Sigmoid colon (tissue), 7 donors: ENCODE data around the gene MBD4. TPM values are rescaled to one million over a fixed set of nuclear protein-coding genes. Genes with fewer than 3 reads are reported as not detected.
"Not testable (repeated sequence)": the region's sequence is repeated elsewhere in the genome, so short reads cannot be mapped to it uniquely, and the experiment has no call there.

Experiments
- DNase-seq: peaks from one replicate; pipeline ENCODE4 v3.0.0-alpha.2; 2019
- H3K27ac ChIP-seq, 4 donors: fragments of 200-600 bp; sonication (generic); one replicate each; pipeline ENCODE4 v1.5.1; 2016 to 2019; ENCODE audit warnings: mild to moderate bottlenecking in 1 of 4
- H3K27me3 ChIP-seq, 3 donors: fragments of 200-600 bp; sonication (generic); one replicate each; pipeline ENCODE4 v1.5.1; 2019; ENCODE audit warnings: mild to moderate bottlenecking in 1 of 3
- H3K36me3 ChIP-seq, 4 donors: fragments of 200-600 bp; sonication (generic); one replicate each; pipeline ENCODE4 v1.5.1; 2016 to 2019
- H3K4me1 ChIP-seq, 4 donors: fragments of 200-600 bp; sonication (generic); one replicate each; pipeline ENCODE4 v1.5.1; 2017 to 2019
- H3K4me3 ChIP-seq, 4 donors: fragments of 200-600 bp; sonication (generic); one replicate each; pipeline ENCODE4 v1.5.1; 2017 to 2019; ENCODE audit warnings: mild to moderate bottlenecking in 2 of 4, moderate library complexity in 1 of 4
- H3K9me3 ChIP-seq, 4 donors: fragments of 200-600 bp in 3 of 4; sonication (generic) in 3 of 4; one replicate each; pipeline versions ENCODE4 v1.5.1 to v1.6.1; 2013 to 2019
- EP300 ChIP-seq, 4 donors: sonication (generic); formaldehyde crosslinking; IDR thresholded peaks; one replicate each; pipeline ENCODE4 v1.6.1; 2017; ENCODE audit warnings: antibody characterized with exemption in 4 of 4
- POLR2A ChIP-seq, 2 donors: fragments of 450-650 bp; IDR thresholded peaks; one replicate each; pipeline ENCODE4 v1.6.1; 2016; ENCODE audit warnings: antibody characterized with exemption in 2 of 2, mild to moderate bottlenecking in 2 of 2, moderate library complexity in 2 of 2
- POLR2AphosphoS5 ChIP-seq, 4 donors: sonication (generic); formaldehyde crosslinking; IDR thresholded peaks; one replicate each; pipeline ENCODE4 v1.6.1; 2017; ENCODE audit warnings: antibody characterized with exemption in 4 of 4
- WGBS, 2 donors: extraction: QIAGEN DNeasy Blood & Tissue Kit; methylation state at CpG; one replicate each; pipeline ENCODE4 v1.1.7; 2013; 5-methylcytosine and 5-hydroxymethylcytosine counted together
- intact Hi-C: fragments of 100-400 bp; cut with DNase I; formaldehyde crosslinking; loops from one replicate; pipeline ENCODE4 v1.15.1; 2023
- polyA plus RNA-seq, 3 donors: library from polyadenylated mRNA; stranded (reverse); fragments of 200-250 nt; gene quantifications; one replicate each; pipeline ENCODE4 v1.2.3, GENCODE V29; 2013
- total RNA-seq, 4 donors: library from RNA; depleted of rRNA; stranded (reverse); fragments of >200 nt; gene quantifications; one replicate each; pipeline ENCODE4 v1.1.0, GENCODE V29; 2016
- TF ChIP-seq, protein P1 (sequence below), 4 experiments: fragments of 450-650 bp in 3 of 4; fragments of 200-600 bp in 1 of 4; IDR thresholded peaks; one replicate each; pipeline ENCODE4 v1.5.1; 2016 to 2019; ENCODE audit warnings: antibody characterized with exemption in 4 of 4, mild to moderate bottlenecking in 3 of 4, moderate library complexity in 2 of 4
- donor health status: healthy with polysubstance abuse.
- donor health status: Bipolar disorder and iron deficiency.
- donor health status: healthy.

MBD4 gene
- total and polyA plus RNA-seq, 7 donors, result 11.8 to 21.6 (median 15.8) TPM

DNA sequence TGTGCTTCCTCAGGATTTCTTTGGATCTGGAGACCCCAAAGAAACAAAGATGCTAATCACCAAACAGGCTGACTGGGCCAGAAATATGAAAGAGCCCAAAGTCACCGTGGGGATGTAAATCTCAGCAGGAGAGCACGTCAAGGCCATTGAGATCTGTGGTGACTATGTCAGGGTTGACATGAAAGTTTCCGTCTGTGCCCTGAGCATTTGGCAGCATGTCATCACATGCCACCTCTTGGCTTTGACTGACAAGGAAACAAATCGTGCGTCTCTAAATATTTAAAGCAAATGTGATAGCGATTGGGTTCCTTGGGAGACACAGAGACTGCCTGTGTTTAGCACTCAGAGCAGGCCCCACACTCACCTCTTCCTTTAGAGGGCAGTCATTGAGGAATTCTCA is 46.5 kb downstream of the MBD4 start:
- no peak overlapping the region for H3K4me3 ChIP-seq
- H3K9me3 ChIP-seq, result no peaks in the 10 kb centered on the region
- DNase-seq, result no peak
- TF ChIP-seq POLR2AphosphoS5 (IDR thresholded peaks at IDR 0.05) (no peak), EP300 (IDR thresholded peaks at IDR 0.05) (no peak), POLR2A (IDR thresholded peaks at IDR 0.05) (no peak)
- TF ChIP-seq, protein P1, sequence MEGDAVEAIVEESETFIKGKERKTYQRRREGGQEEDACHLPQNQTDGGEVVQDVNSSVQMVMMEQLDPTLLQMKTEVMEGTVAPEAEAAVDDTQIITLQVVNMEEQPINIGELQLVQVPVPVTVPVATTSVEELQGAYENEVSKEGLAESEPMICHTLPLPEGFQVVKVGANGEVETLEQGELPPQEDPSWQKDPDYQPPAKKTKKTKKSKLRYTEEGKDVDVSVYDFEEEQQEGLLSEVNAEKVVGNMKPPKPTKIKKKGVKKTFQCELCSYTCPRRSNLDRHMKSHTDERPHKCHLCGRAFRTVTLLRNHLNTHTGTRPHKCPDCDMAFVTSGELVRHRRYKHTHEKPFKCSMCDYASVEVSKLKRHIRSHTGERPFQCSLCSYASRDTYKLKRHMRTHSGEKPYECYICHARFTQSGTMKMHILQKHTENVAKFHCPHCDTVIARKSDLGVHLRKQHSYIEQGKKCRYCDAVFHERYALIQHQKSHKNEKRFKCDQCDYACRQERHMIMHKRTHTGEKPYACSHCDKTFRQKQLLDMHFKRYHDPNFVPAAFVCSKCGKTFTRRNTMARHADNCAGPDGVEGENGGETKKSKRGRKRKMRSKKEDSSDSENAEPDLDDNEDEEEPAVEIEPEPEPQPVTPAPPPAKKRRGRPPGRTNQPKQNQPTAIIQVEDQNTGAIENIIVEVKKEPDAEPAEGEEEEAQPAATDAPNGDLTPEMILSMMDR (IDR thresholded peaks at IDR 0.05), result no peak
- H3K4me1 ChIP-seq, result peaks cover 0 to 25% (median 16%) of the 10 kb centered on the region in 4 donors
- peaks cover 0 to 58% (median 10%) of the 10 kb centered on the region in 4 donors for H3K36me3 ChIP-seq
- no peak overlapping the region for H3K27ac ChIP-seq
- intact Hi-C loops, result no loop called here
- H3K27me3 ChIP-seq, result no peaks in the 10 kb centered on the region
- WGBS, 2 donors, result 88 to 89% methylated on average over 6 of the region's 6 CpGs

DNA sequence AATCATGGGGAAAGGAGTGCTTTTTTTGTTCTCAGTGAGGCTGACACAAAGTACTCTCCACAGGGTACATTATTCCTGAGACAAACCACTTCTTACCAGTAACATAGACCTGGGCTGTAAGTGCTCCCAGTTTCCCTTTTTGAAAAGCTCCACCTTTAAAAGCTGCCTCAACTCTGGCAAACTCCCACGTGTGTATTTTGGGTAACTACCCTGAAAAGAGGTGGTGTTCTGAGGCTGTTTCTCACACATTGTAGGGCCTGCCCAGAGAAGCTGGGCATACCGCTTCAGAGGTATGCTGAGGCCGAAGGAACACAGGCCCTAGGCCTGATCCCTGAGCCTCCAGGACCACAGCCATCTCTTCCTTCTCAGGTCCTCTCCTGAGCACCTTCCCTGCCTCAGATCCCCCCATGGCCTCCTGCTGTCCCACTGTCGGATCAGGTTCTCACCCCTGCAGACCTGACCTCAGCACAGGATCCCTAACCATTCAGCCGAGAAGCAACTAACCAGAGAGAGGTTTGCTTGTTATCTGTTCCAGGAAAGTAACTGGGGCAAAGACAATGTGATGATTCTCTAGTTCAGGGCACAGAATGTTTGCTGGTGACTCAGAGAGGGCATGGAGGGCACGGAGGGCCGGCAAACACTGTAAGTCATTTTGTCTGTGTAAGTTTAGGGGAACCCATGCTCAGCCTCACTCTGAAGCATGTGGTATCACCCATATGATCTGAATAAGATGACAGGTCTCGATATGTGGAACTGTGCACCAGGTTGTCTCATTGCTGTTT is 47.5 kb downstream of the MBD4 start:
- H3K27me3 ChIP-seq, intact Hi-C loops, H3K27ac ChIP-seq, DNase-seq, H3K9me3 ChIP-seq, H3K4me3 ChIP-seq: not testable (repeated sequence)
- H3K36me3 ChIP-seq, result peaks cover 0 to 63% (median 10%) of the 10 kb centered on the region in 4 donors
- 88% methylated on average over 8 of the region's 8 CpGs for WGBS, 2 donors
- H3K4me1 ChIP-seq, result peaks cover 0 to 19% (median 6%) of the 10 kb centered on the region in 4 donors

DNA sequence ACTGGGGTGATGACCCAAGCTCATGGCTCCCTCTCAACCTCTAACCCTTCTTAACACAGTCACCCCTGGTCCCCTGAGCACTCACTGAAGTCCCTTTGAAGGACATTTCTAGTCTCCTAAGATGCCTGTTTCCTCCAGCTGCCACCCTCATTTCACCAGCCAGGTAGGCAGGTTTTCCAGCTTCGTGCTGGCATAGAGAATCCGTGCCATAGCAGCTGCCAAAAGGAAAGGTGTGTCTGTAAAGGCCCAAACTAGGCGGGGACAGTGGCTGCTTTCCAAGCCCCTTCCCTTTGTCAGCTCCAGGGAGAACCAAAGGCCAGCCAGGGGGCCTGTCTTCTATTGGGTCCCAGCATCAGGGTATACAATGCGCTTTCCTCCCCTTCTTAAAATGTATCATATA is 48.2 kb downstream of the MBD4 start:
- intact Hi-C loops, DNase-seq, H3K9me3 ChIP-seq, H3K4me3 ChIP-seq, H3K27me3 ChIP-seq, H3K27ac ChIP-seq: not testable (repeated sequence)
- WGBS, 2 donors, result 55 to 80% methylated on average over 4 of the region's 4 CpGs
- Histone ChIP-seq H3K36me3 (peaks cover 0 to 69% (median 13%) of the 10 kb centered on the region in 4 donors), H3K4me1 (peaks cover 0 to 19% (median 5%) of the 10 kb centered on the region in 4 donors)

DNA sequence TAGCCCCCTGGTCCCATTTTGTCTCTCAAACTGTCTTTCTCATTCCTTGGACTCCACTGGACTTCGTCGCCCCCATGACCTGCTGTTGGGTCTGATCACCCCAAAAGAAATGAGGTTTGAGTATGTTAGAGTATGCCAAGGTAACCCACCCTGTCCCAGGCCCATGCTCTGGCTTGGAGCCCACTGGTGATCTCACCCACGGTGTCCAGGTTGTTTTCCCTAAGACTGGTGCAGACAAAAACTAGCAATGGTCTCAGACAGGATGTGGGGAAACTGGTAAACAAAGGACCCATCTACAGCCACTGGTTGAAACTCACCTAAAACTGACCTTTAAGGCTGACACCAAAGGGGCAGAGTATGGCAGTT is 50.2 kb downstream of the MBD4 start:
- peaks cover 0 to 62% (median 13%) of the 10 kb centered on the region in 4 donors for H3K36me3 ChIP-seq
- peak overlapping the region in 3 of 4 donors; percentile 2 to 41 (median 39) for H3K27ac ChIP-seq

DNA sequence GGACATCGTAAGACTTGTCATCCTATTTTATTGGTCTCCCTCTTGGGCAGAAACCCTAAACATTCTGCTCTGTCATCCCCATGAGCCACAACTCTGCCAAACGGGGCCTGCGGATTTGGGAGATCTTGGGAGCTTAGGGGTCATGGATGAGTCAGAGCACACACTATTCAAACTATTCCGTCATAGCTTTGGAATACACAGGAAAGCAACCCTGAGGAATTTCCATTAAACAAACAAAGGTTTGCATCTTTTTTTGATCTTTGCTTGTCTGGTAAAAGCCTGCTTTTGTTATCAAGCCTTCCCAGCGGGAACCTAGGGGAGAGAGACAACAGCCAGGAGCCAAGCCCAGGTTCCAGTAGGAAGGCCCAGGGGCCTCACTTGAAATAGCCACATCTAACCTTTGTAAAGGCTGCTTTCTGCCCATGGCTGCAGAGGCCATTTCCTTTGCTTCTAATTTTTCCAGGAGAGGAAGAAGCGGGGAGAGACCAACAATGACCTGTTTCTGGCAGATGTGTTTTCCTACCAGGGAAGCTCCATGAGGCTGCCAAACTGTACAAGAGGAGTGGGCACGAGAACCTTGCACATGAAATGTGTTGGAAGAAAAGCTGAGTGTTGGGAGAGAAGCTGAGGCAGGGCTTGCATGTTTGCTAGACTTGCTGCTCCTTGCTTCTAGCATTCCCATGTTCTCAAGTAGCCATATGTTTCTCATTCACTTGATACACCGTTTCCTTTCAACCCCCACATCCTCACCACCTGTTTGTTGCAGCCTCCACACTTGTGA is 50.8 kb downstream of the MBD4 start:
- H3K36me3 ChIP-seq, result peaks cover 0 to 62% (median 13%) of the 10 kb centered on the region in 4 donors
- H3K27me3 ChIP-seq, H3K9me3 ChIP-seq, DNase-seq, intact Hi-C loops, H3K4me3 ChIP-seq: not testable (repeated sequence)
- H3K27ac ChIP-seq, result peak overlapping the region; percentile 26 to 41 (median 36)
- WGBS, 2 donors, result 81 to 88% methylated on average over 8 of the region's 8 CpGs
- H3K4me1 ChIP-seq, result peaks cover 0 to 12% (median 5%) of the 10 kb centered on the region in 4 donors

More for the DNA sequence above, 50.2 kb downstream of the MBD4 start:
- H3K27me3 ChIP-seq, result no peaks in the 10 kb centered on the region
- peaks cover 0 to 12% (median 5%) of the 10 kb centered on the region in 4 donors for H3K4me1 ChIP-seq
- WGBS, 2 donors, result 81 to 86% methylated on average over 3 of the region's 3 CpGs
- intact Hi-C loops, result no loop called here
- no peak for DNase-seq
- TF ChIP-seq POLR2A (IDR thresholded peaks at IDR 0.05) (no peak), POLR2AphosphoS5 (IDR thresholded peaks at IDR 0.05) (no peak), EP300 (IDR thresholded peaks at IDR 0.05) (no peak)
- TF ChIP-seq, protein P1 (IDR thresholded peaks at IDR 0.05), result no peak
- no peaks in the 10 kb centered on the region for H3K9me3 ChIP-seq
- no peak overlapping the region for H3K4me3 ChIP-seq

DNA sequence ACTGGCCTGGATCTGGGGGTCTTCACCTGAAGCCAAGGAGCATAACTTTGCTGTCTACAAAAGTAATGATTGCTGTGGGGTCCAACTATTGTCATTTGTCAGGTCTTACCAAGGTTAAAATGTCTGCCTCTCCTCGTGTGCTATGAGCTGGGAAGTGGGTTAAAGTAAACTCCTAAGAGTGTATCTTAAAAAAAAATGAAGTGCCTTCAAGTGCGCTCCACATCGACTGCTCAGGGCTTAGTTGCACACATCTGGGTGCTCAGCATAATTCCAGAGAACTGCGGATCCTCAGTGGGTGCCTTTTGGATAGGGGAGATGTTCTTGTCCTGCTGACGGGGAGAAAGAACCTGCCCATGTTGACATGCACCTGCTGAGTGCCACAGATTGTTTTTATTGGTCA is 52.3 kb downstream of the MBD4 start:
- H3K27ac ChIP-seq, result peak overlapping the region in 1 of 4 donors; percentile 32
- DNase-seq, result no peak
- no peak overlapping the region for H3K4me3 ChIP-seq
- peaks cover 0 to 49% (median 8%) of the 10 kb centered on the region in 4 donors for H3K36me3 ChIP-seq
- peaks cover 0 to 12% (median 5%) of the 10 kb centered on the region in 4 donors for H3K4me1 ChIP-seq
- H3K27me3 ChIP-seq, result no peaks in the 10 kb centered on the region
- intact Hi-C loops, result no loop called here
- 93 to 94% methylated on average over 5 of the region's 5 CpGs for WGBS, 2 donors
- TF ChIP-seq EP300 (IDR thresholded peaks at IDR 0.05), result no peak
- TF ChIP-seq, protein P1 (IDR thresholded peaks at IDR 0.05), result no peak
- no peak for TF ChIP-seq POLR2AphosphoS5 (IDR thresholded peaks at IDR 0.05)
- TF ChIP-seq POLR2A (IDR thresholded peaks at IDR 0.05), result no peak
- H3K9me3 ChIP-seq, result no peaks in the 10 kb centered on the region
